ENCODE data around the gene GNGT2. TPM values are rescaled to one million over a fixed set of nuclear protein-coding genes. Genes with fewer than 3 reads are reported as not detected.
"Not testable (repeated sequence)": the region's sequence is repeated elsewhere in the genome, so short reads cannot be mapped to it uniquely, and the experiment has no call there.

Gene GNGT2
- total and polyA plus RNA-seq, 4 donors: 0.89 to 2.4 (median 1.6) TPM

- DNase-seq (ENCODE audit: low read depth in 4 of 6, low spot score in 6 of 6); H3K9me3 ChIP-seq (ENCODE audit: control insufficient read depth, insufficient read depth, low read length); H3K4me3 ChIP-seq (ENCODE audit: low read depth, low read length); H3K36me3 ChIP-seq (ENCODE audit: control insufficient read depth, insufficient read depth, low read length); H3K4me1 ChIP-seq (ENCODE audit: control insufficient read depth, insufficient read depth, low read length); H3K27me3 ChIP-seq (ENCODE audit: control insufficient read depth, insufficient read depth, low read length); H3K27ac ChIP-seq (ENCODE audit: low read depth, low read length): not testable (repeated sequence)
- no CpG with 5 or more reads among the region's 1 CpG for WGBS (ENCODE audit: insufficient coverage)
Measured at GRCh38 chr17:49185381-49185780, 25.0 kb downstream of the GNGT2 start.

GRCh38 chr17:49184522-49184921 is 25.9 kb downstream of the GNGT2 start:
- H3K9me3 ChIP-seq (ENCODE audit: control insufficient read depth, insufficient read depth, low read length); H3K36me3 ChIP-seq (ENCODE audit: control insufficient read depth, insufficient read depth, low read length); H3K4me1 ChIP-seq (ENCODE audit: control insufficient read depth, insufficient read depth, low read length); H3K4me3 ChIP-seq (ENCODE audit: low read depth, low read length); H3K27me3 ChIP-seq (ENCODE audit: control insufficient read depth, insufficient read depth, low read length); DNase-seq (ENCODE audit: low read depth in 4 of 6, low spot score in 6 of 6); H3K27ac ChIP-seq (ENCODE audit: low read depth, low read length): not testable (repeated sequence)

GRCh38 chr17:49183801-49184200 is 26.6 kb downstream of the GNGT2 start:
- Histone ChIP-seq H3K36me3 (ENCODE audit: control insufficient read depth, insufficient read depth, low read length) (no peaks in the 10 kb centered on the region), H3K27me3 (ENCODE audit: control insufficient read depth, insufficient read depth, low read length) (no peaks in the 10 kb centered on the region), H3K4me3 (ENCODE audit: low read depth, low read length) (no peak overlapping the region), H3K9me3 (ENCODE audit: control insufficient read depth, insufficient read depth, low read length) (no peaks in the 10 kb centered on the region), H3K27ac (ENCODE audit: low read depth, low read length) (no peak overlapping the region), H3K4me1 (ENCODE audit: control insufficient read depth, insufficient read depth, low read length) (no peaks in the 10 kb centered on the region)
- no peak for DNase-seq (ENCODE audit: low read depth in 4 of 6, low spot score in 6 of 6)
- WGBS (ENCODE audit: insufficient coverage): 92% methylated on average over 7 of the region's 7 CpGs

- Histone ChIP-seq H3K9me3 (ENCODE audit: control insufficient read depth, insufficient read depth, low read length) (no peaks in the 10 kb centered on the region), H3K27me3 (ENCODE audit: control insufficient read depth, insufficient read depth, low read length) (no peaks in the 10 kb centered on the region), H3K27ac (ENCODE audit: low read depth, low read length) (no peak overlapping the region), H3K4me1 (ENCODE audit: control insufficient read depth, insufficient read depth, low read length) (no peaks in the 10 kb centered on the region), H3K4me3 (ENCODE audit: low read depth, low read length) (no peak overlapping the region), H3K36me3 (ENCODE audit: control insufficient read depth, insufficient read depth, low read length) (no peaks in the 10 kb centered on the region)
- WGBS (ENCODE audit: insufficient coverage): 75% methylated on average over 5 of the region's 5 CpGs
- DNase-seq (ENCODE audit: low read depth in 4 of 6, low spot score in 6 of 6): no peak
Measured at GRCh38 chr17:49183341-49183740, 27.0 kb downstream of the GNGT2 start.

GRCh38 chr17:49180998-49181635 is 29.3 kb downstream of the GNGT2 start:
- Histone ChIP-seq H3K9me3 (ENCODE audit: control insufficient read depth, insufficient read depth, low read length) (peaks cover 4% of the 10 kb centered on the region), H3K36me3 (ENCODE audit: control insufficient read depth, insufficient read depth, low read length) (no peaks in the 10 kb centered on the region), H3K4me1 (ENCODE audit: control insufficient read depth, insufficient read depth, low read length) (no peaks in the 10 kb centered on the region), H3K27ac (ENCODE audit: low read depth, low read length) (no peak overlapping the region), H3K4me3 (ENCODE audit: low read depth, low read length) (no peak overlapping the region), H3K27me3 (ENCODE audit: control insufficient read depth, insufficient read depth, low read length) (no peaks in the 10 kb centered on the region)
- DNase-seq (ENCODE audit: low read depth in 4 of 6, low spot score in 6 of 6): no peak
- WGBS (ENCODE audit: insufficient coverage): 70% methylated on average over 5 of the region's 6 CpGs

- no CpG with 5 or more reads among the region's 5 CpGs for WGBS (ENCODE audit: insufficient coverage)
Measured at GRCh38 chr17:49180303-49180702, 30.1 kb downstream of the GNGT2 start.

GRCh38 chr17:49175978-49176377 is 34.4 kb downstream of the GNGT2 start:
- not testable (repeated sequence) for H3K36me3 ChIP-seq (ENCODE audit: control insufficient read depth, insufficient read depth, low read length)
- WGBS (ENCODE audit: insufficient coverage): 93% methylated on average over 3 of the region's 11 CpGs

More at GRCh38 chr17:49180303-49180702, 30.1 kb downstream of the GNGT2 start:
- no peaks in the 10 kb centered on the region for H3K36me3 ChIP-seq (ENCODE audit: control insufficient read depth, insufficient read depth, low read length)
- DNase-seq (ENCODE audit: low read depth in 4 of 6, low spot score in 6 of 6): peak in 2 of 6 donors; percentile 29 to 47
- H3K4me1 ChIP-seq (ENCODE audit: control insufficient read depth, insufficient read depth, low read length): no peaks in the 10 kb centered on the region
- no peak overlapping the region for H3K27ac ChIP-seq (ENCODE audit: low read depth, low read length)
- H3K27me3 ChIP-seq (ENCODE audit: control insufficient read depth, insufficient read depth, low read length): no peaks in the 10 kb centered on the region
- H3K4me3 ChIP-seq (ENCODE audit: low read depth, low read length): no peak overlapping the region
- peaks cover 6% of the 10 kb centered on the region for H3K9me3 ChIP-seq (ENCODE audit: control insufficient read depth, insufficient read depth, low read length)

GRCh38 chr17:49170711-49171110 is 39.7 kb downstream of the GNGT2 start:
- not testable (repeated sequence) for H3K27ac ChIP-seq (ENCODE audit: low read depth, low read length); H3K4me1 ChIP-seq (ENCODE audit: control insufficient read depth, insufficient read depth, low read length); DNase-seq (ENCODE audit: low read depth in 4 of 6, low spot score in 6 of 6); H3K27me3 ChIP-seq (ENCODE audit: control insufficient read depth, insufficient read depth, low read length); H3K9me3 ChIP-seq (ENCODE audit: control insufficient read depth, insufficient read depth, low read length); H3K4me3 ChIP-seq (ENCODE audit: low read depth, low read length); H3K36me3 ChIP-seq (ENCODE audit: control insufficient read depth, insufficient read depth, low read length)
- no CpG with 5 or more reads among the region's 3 CpGs for WGBS (ENCODE audit: insufficient coverage)

More at GRCh38 chr17:49175978-49176377, 34.4 kb downstream of the GNGT2 start:
- H3K4me3 ChIP-seq (ENCODE audit: low read depth, low read length); H3K4me1 ChIP-seq (ENCODE audit: control insufficient read depth, insufficient read depth, low read length); H3K27ac ChIP-seq (ENCODE audit: low read depth, low read length); H3K27me3 ChIP-seq (ENCODE audit: control insufficient read depth, insufficient read depth, low read length); DNase-seq (ENCODE audit: low read depth in 4 of 6, low spot score in 6 of 6); H3K9me3 ChIP-seq (ENCODE audit: control insufficient read depth, insufficient read depth, low read length): not testable (repeated sequence)

GRCh38 chr17:49170216-49170615 is 40.2 kb downstream of the GNGT2 start:
- DNase-seq (ENCODE audit: low read depth in 4 of 6, low spot score in 6 of 6): no peak
- Histone ChIP-seq H3K4me1 (ENCODE audit: control insufficient read depth, insufficient read depth, low read length) (no peaks in the 10 kb centered on the region), H3K27me3 (ENCODE audit: control insufficient read depth, insufficient read depth, low read length) (peaks cover 4% of the 10 kb centered on the region), H3K4me3 (ENCODE audit: low read depth, low read length) (no peak overlapping the region), H3K27ac (ENCODE audit: low read depth, low read length) (no peak overlapping the region), H3K9me3 (ENCODE audit: control insufficient read depth, insufficient read depth, low read length) (no peaks in the 10 kb centered on the region), H3K36me3 (ENCODE audit: control insufficient read depth, insufficient read depth, low read length) (no peaks in the 10 kb centered on the region)
- WGBS (ENCODE audit: insufficient coverage): 82% methylated on average over 1 of the region's 2 CpGs

- H3K27ac ChIP-seq (ENCODE audit: low read depth, low read length): no peak overlapping the region
- WGBS (ENCODE audit: insufficient coverage): 62% methylated on average over 4 of the region's 9 CpGs
Measured at GRCh38 chr17:49168706-49169105, 41.7 kb downstream of the GNGT2 start.

More at GRCh38 chr17:49168706-49169105, 41.7 kb downstream of the GNGT2 start:
- no peak for DNase-seq (ENCODE audit: low read depth in 4 of 6, low spot score in 6 of 6)
- no peak overlapping the region for H3K4me3 ChIP-seq (ENCODE audit: low read depth, low read length)
- H3K4me1 ChIP-seq (ENCODE audit: control insufficient read depth, insufficient read depth, low read length): no peaks in the 10 kb centered on the region
- no peaks in the 10 kb centered on the region for H3K9me3 ChIP-seq (ENCODE audit: control insufficient read depth, insufficient read depth, low read length)
- H3K36me3 ChIP-seq (ENCODE audit: control insufficient read depth, insufficient read depth, low read length): no peaks in the 10 kb centered on the region
- H3K27me3 ChIP-seq (ENCODE audit: control insufficient read depth, insufficient read depth, low read length): peaks cover 4% of the 10 kb centered on the region

Measured in spinal cord (tissue), 10 donors.